Putamen (tissue), 1 donor: Measurements from ENCODE around the gene PCDHA4.

ENCODE experiments used
- DNase-seq: peaks from one replicate; pipeline ENCODE4 v3.0.0-alpha.2; 2016; ENCODE audit warnings: low spot score

PCDHA4 gene

GRCh38 chr5:140855772-140856674, 49.2 kb downstream of the PCDHA4 start, which contains the start of gene PCDHA10:
TSS of gene PCDHA10 (plus strand) at chr5:140855897. CDS start at chr5:140856049, 152 bp downstream.
- DNase-seq, result peak; percentile 16

- no peak for DNase-seq
Measured at GRCh38 chr5:140857177-140857986, 50.5 kb downstream of the PCDHA4 start.

- DNase-seq, result no peak
Measured at GRCh38 chr5:140857987-140858240, 51.0 kb downstream of the PCDHA4 start.

GRCh38 chr5:140862441-140863295, 55.8 kb downstream of the PCDHA4 start:
- no peak for DNase-seq
